ENCODE measurements around the gene LDB3.
A peak's percentile ranks its signal among the peaks of the same experiment; 100 is the strongest.

Gene LDB3

GRCh38 chr10:86685416-86685815 is 17.1 kb downstream of the LDB3 start:
- no peak for DNase-seq

- no peak for DNase-seq
Measured at GRCh38 chr10:86685893-86686632, 17.8 kb downstream of the LDB3 start.

- no peak for DNase-seq
Measured at GRCh38 chr10:86686972-86687371, 18.7 kb downstream of the LDB3 start.

- no peak for DNase-seq
Measured at GRCh38 chr10:86687750-86688149, 19.4 kb downstream of the LDB3 start.

GRCh38 chr10:86688398-86688921 is 20.1 kb downstream of the LDB3 start:
- DNase-seq = peak in 41 of 56 donors; percentile 10 to 72 (median 38)

GRCh38 chr10:86689146-86689545 is 20.8 kb downstream of the LDB3 start:
- no peak for DNase-seq

GRCh38 chr10:86690231-86690630 is 21.9 kb downstream of the LDB3 start:
- no peak for DNase-seq

GRCh38 chr10:86690657-86691084 is 22.4 kb downstream of the LDB3 start:
- DNase-seq = no peak

GRCh38 chr10:86691333-86692022 is 23.2 kb downstream of the LDB3 start:
- DNase-seq = no peak

GRCh38 chr10:86692023-86692514 is 23.8 kb downstream of the LDB3 start:
- no peak for DNase-seq

GRCh38 chr10:86692664-86693063 is 24.4 kb downstream of the LDB3 start:
- no peak for DNase-seq

GRCh38 chr10:86693275-86693674 is 25.0 kb downstream of the LDB3 start:
- no peak for DNase-seq

GRCh38 chr10:86693721-86694369 is 25.5 kb downstream of the LDB3 start:
- DNase-seq = peak in 6 of 56 donors; percentile 13 to 43 (median 26)

GRCh38 chr10:86698207-86698940 is 30.1 kb downstream of the LDB3 start:
- DNase-seq = no peak

- no peak for DNase-seq
Measured at GRCh38 chr10:86699125-86699524, 30.8 kb downstream of the LDB3 start.

GRCh38 chr10:86699541-86699940 is 31.2 kb downstream of the LDB3 start:
- DNase-seq = no peak

- no peak for DNase-seq
Measured at GRCh38 chr10:86699991-86700840, 31.9 kb downstream of the LDB3 start.

GRCh38 chr10:86700851-86701617 is 32.7 kb downstream of the LDB3 start:
- no peak for DNase-seq

GRCh38 chr10:86703176-86703575 is 34.9 kb downstream of the LDB3 start:
- no peak for DNase-seq
